Esophagus muscularis mucosa (tissue), 4 donors: Measurements from ENCODE around the gene TSPOAP1. TPM values are rescaled to one million over a fixed set of nuclear protein-coding genes. Genes with fewer than 3 reads are reported as not detected.
A peak's percentile ranks its signal among the peaks of the same experiment; 100 is the strongest.

Experiments used
- DNase-seq: peaks from one replicate; pipeline ENCODE4 v3.0.0-alpha.2; 2017; ENCODE audit errors: extremely low spot score
- H3K27ac ChIP-seq, 4 donors: fragments of 200-600 bp; sonication (generic); replicated peaks in 1 of 4; 1 replicate in 3 of 4; 2 replicates in 1 of 4; pipeline ENCODE4 v1.5.1; 2016 to 2019; ENCODE audit warnings: mild to moderate bottlenecking in 1 of 4
- H3K27me3 ChIP-seq, 4 donors: fragments of 200-600 bp; sonication (generic); one replicate each; pipeline versions ENCODE4 v1.5.1 to v1.6.0; 2016 to 2019
- H3K36me3 ChIP-seq, 4 donors: fragments of 200-600 bp; sonication (generic); one replicate each; pipeline ENCODE4 v1.5.1; 2016 to 2019
- H3K4me1 ChIP-seq, 4 donors: fragments of 200-600 bp; sonication (generic); one replicate each; pipeline ENCODE4 v1.5.1; 2016 to 2019
- H3K4me3 ChIP-seq, 4 donors: fragments of 200-600 bp; sonication (generic); 1 replicate in 2 of 4; 2 replicates in 2 of 4; pipeline ENCODE4 v1.5.1; 2016 to 2019; ENCODE audit warnings: mild to moderate bottlenecking in 4 of 4, moderate library complexity in 1 of 4
- H3K9me3 ChIP-seq, 4 donors: fragments of 200-600 bp; sonication (generic); 1 replicate in 3 of 4; 2 replicates in 1 of 4; pipeline ENCODE4 v1.5.1; 2016 to 2019
- EP300 ChIP-seq: sonication (generic); formaldehyde crosslinking; IDR thresholded peaks from one replicate; pipeline ENCODE4 v1.6.1; 2017; ENCODE audit warnings: antibody characterized with exemption
- POLR2A ChIP-seq: fragments of 450-650 bp; IDR thresholded peaks from one replicate; pipeline ENCODE4 v1.6.1; 2017; ENCODE audit warnings: antibody characterized with exemption, moderate library complexity, mild to moderate bottlenecking, low read depth
- POLR2AphosphoS5 ChIP-seq, 2 donors: sonication (generic); formaldehyde crosslinking; IDR thresholded peaks; one replicate each; pipeline ENCODE4 v1.6.1; 2017; ENCODE audit warnings: antibody characterized with exemption in 2 of 2
- WGBS: methylation state at CpG from one replicate; pipeline ENCODE4 v1.1.5; 2018; 5-methylcytosine and 5-hydroxymethylcytosine counted together
- intact Hi-C: fragments of 100-400 bp; cut with DNase I; formaldehyde crosslinking; loops from one replicate; pipeline ENCODE4 v1.15.1; 2023
- total RNA-seq, 4 donors: library from RNA; depleted of rRNA; stranded (reverse); fragments of >200 nt; gene quantifications; one replicate each; pipeline versions ENCODE4 v1.1.0 to v1.2.1, GENCODE V29; 2016
- TF ChIP-seq, protein P1 (sequence below), 3 experiments: fragments of 200-600 bp in 2 of 3; fragments of 450-650 bp in 1 of 3; sonication (generic) in 2 of 3; IDR thresholded peaks; one replicate each; pipeline ENCODE4 v1.5.1; 2017 to 2019; ENCODE audit warnings: antibody characterized with exemption in 3 of 3, mild to moderate bottlenecking in 2 of 3, moderate library complexity in 1 of 3

The TSPOAP1 gene
- total RNA-seq, 4 donors from 2014 or later = 10.0 to 19.0 (median 16.0) TPM

DNA sequence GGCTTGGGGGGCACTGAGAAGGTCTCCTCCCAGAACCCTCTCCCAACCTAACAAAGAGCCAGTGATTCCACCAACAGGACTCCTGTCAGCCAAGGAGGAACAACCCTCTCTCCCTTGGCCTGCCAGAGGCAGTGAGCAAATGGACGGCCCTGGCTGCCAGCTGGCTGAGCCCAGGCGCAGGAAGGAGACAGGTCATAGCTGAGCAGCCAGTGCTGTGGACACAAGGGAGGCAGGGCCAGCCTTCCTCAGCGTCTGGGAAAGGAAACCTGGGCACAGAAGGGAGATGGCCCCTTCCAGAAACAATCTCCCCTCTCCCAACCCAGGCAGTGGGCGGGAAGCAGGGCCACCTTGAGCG, 50.0 kb downstream of the TSPOAP1 start:
- Histone ChIP-seq H3K9me3 (no peaks in the 10 kb centered on the region), H3K4me1 (peaks cover 0 to 17% (median 13%) of the 10 kb centered on the region in 4 donors), H3K36me3 (no peaks in the 10 kb centered on the region), H3K27ac (peak overlapping the region in 2 of 4 donors; percentile 7 to 44), H3K4me3 (peak overlapping the region; percentile 29 to 46 (median 37)), H3K27me3 (peaks cover 0 to 47% (median 1%) of the 10 kb centered on the region in 4 donors)
- TF ChIP-seq POLR2AphosphoS5 (IDR thresholded peaks at IDR 0.05) = no peak
- TF ChIP-seq POLR2A = no peak
- TF ChIP-seq, protein P1, sequence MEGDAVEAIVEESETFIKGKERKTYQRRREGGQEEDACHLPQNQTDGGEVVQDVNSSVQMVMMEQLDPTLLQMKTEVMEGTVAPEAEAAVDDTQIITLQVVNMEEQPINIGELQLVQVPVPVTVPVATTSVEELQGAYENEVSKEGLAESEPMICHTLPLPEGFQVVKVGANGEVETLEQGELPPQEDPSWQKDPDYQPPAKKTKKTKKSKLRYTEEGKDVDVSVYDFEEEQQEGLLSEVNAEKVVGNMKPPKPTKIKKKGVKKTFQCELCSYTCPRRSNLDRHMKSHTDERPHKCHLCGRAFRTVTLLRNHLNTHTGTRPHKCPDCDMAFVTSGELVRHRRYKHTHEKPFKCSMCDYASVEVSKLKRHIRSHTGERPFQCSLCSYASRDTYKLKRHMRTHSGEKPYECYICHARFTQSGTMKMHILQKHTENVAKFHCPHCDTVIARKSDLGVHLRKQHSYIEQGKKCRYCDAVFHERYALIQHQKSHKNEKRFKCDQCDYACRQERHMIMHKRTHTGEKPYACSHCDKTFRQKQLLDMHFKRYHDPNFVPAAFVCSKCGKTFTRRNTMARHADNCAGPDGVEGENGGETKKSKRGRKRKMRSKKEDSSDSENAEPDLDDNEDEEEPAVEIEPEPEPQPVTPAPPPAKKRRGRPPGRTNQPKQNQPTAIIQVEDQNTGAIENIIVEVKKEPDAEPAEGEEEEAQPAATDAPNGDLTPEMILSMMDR (IDR thresholded peaks at IDR 0.05) = no peak
- TF ChIP-seq EP300 = no peak
- intact Hi-C loops = no loop called here
- no peak for DNase-seq
- no CpG with 5 or more reads among the region's 5 CpGs for WGBS

DNA sequence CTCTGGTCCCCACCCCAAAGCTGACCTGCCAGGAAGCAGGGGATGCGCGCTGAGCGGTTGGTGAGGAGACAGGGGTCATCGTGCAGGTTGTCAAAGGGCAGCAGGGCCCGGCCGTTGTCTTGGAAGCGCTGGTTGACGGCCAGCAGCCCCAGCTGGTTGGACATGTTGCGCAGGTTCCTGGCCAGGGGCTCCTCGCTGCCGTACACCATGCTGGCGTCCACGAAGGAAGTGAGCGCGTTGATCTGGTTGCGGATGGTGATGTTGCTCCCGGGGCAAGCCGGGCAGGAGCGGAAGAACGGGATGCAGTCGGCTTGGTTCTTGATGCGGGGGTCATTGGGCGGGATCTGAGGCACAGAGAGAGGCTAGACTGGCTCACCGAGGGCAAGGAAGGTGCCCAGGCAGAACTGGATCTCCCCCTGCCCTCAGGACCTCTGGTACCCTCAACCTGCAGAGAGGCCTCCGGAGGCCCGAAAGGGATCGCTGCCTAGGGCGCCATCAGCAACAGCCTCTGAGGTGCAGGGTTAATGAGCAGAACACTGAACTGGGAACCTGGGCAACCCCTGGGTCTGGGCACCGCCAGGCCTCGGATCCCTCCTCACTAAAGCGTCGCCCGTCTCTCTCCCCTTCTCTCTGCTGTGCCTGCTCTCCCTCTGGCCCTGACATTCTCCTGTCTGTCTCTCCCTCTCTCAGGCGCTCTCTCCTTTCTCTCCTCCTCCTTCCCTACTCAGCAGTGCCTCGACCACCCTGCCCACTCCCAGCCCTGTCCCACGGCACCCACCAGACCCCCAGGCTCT, 50.6 kb downstream of the TSPOAP1 start:
- intact Hi-C loops = no loop called here
- no peaks in the 10 kb centered on the region for H3K9me3 ChIP-seq
- TF ChIP-seq POLR2AphosphoS5 (IDR thresholded peaks at IDR 0.05) (no peak), POLR2A (no peak), EP300 (no peak)
- TF ChIP-seq, protein P1 (IDR thresholded peaks at IDR 0.05) = no peak
- peaks cover 0 to 50% (median 1%) of the 10 kb centered on the region in 4 donors for H3K27me3 ChIP-seq
- H3K4me3 ChIP-seq = no peak overlapping the region
- WGBS = 75% methylated on average over 10 of the region's 36 CpGs
- H3K27ac ChIP-seq = peak overlapping the region in 2 of 4 donors; percentile 7 to 44
- H3K36me3 ChIP-seq = no peaks in the 10 kb centered on the region
- no peak for DNase-seq
- peaks cover 0 to 17% (median 13%) of the 10 kb centered on the region in 4 donors for H3K4me1 ChIP-seq

DNA sequence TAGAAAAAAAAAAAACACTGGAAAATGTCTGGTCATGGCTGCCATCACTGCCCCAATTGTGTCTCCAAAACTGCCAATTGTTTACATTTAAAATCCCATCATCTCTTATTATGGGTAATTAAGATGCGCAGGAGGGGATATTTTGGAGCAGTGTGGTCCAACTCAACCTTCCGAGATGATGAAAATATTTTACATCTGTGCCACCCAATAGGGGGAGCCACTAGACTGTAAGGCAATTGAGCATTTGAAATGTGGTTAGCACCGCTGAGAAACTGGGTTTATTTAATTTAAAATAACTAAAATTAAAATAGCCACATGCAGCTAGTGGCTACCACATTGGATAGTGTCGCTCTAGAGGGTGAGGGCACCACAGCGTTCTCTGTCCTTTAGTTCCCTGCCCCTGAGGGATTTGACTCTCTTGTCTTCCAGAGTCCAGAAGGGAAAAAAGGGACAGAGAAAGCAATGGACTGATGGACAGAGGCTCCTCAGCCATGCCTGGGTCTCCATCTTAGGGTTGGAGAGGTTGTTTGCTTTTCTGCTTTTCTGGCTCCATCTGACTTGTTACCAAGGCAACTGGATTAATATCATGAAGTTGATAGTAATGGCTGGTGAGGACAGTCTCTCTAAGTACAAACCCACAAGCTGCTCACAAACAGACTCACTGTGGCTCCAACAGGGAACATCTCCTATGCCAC, 51.3 kb downstream of the TSPOAP1 start:
- Histone ChIP-seq H3K4me1 (peaks cover 0 to 17% (median 13%) of the 10 kb centered on the region in 4 donors), H3K27me3 (peaks cover 0 to 50% (median 1%) of the 10 kb centered on the region in 4 donors), H3K9me3 (no peaks in the 10 kb centered on the region), H3K27ac (no peak overlapping the region), H3K36me3 (no peaks in the 10 kb centered on the region), H3K4me3 (no peak overlapping the region)
- no peak for DNase-seq
- TF ChIP-seq, protein P1 (IDR thresholded peaks at IDR 0.05) = peak in 1 of 3 experiments; percentile 24
- TF ChIP-seq POLR2A = no peak
- 72% methylated on average over 5 of the region's 5 CpGs for WGBS
- intact Hi-C loops = no loop called here

DNA sequence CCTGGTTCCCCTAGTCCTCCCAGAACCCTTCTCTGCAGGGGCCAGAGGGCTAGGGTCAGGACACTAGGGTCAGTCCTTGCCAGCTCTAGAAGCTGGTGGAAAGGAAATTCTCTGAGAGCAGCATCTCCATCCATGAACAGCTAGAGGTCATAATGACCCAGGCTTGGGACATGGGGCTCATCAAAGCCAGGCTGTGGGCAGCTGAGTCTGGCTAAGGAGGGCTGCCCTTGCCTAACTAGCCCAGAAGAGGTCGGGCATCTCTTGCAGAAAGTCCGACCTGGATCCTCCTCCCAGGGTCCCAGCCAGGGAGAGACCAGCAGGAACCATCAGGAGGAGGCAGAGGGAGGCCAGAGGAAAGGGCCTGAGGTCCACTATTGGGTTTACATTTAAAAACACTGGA, 52.2 kb downstream of the TSPOAP1 start:
- Histone ChIP-seq H3K4me1 (peaks cover 0 to 17% (median 13%) of the 10 kb centered on the region in 4 donors), H3K27me3 (peaks cover 0 to 43% (median 1%) of the 10 kb centered on the region in 4 donors), H3K36me3 (no peaks in the 10 kb centered on the region), H3K9me3 (no peaks in the 10 kb centered on the region), H3K27ac (no peak overlapping the region), H3K4me3 (no peak overlapping the region)
- DNase-seq = no peak
- 14% methylated on average over 2 of the region's 2 CpGs for WGBS
- intact Hi-C loops = no loop called here
- TF ChIP-seq, protein P1 (IDR thresholded peaks at IDR 0.05) = no peak
- TF ChIP-seq POLR2AphosphoS5 (IDR thresholded peaks at IDR 0.05) (no peak), EP300 (no peak), POLR2A (no peak)
